ENCODE data around the gene TTC12.

GRCh38 chr11:113382121-113382520 lies 67.7 kb downstream of the TTC12 start:
- no peak for TF ChIP-seq EZH2 (IDR thresholded peaks at IDR 0.05; ENCODE audit: borderline replicate concordance, insufficient read depth, low read depth, low read length, poor library complexity, severe bottlenecking)
- TF ChIP-seq CTCF (IDR thresholded peaks at IDR 0.05), result no peak

Measured in B cell (primary cell).